OCI-LY3 (cell line): Measurements from ENCODE around the gene SWAP70.

Source experiments
- H2AFZ ChIP-seq: fragments of 200-600, 300-600 bp; shearing (Covaris generic); 2 replicates; pipeline ENCODE4 v1.6.0; 2014; ENCODE audit warnings: antibody characterized with exemption, low read depth, low read length
- H3K27ac ChIP-seq: fragments of 200-600, 300-600 bp; sonication (generic); 2 replicates; pipeline ENCODE4 v1.5.1; 2014; ENCODE audit warnings: mild to moderate bottlenecking, low read length, moderate library complexity, mixed read lengths
- H3K27me3 ChIP-seq: fragments of 200-600, 300-600 bp; sonication (generic); 2 replicates; pipeline ENCODE4 v1.6.1; 2014; ENCODE audit warnings: low read depth, low read length, mixed read lengths
- H3K36me3 ChIP-seq: fragments of 200-600, 300-600 bp; sonication (generic); replicated peaks from 2 replicates; pipeline ENCODE3; 2014; ENCODE audit warnings: low read depth, low read length, mixed read lengths
- H3K4me1 ChIP-seq: fragments of 300-600, 200-600 bp; sonication (generic); 2 replicates; pipeline ENCODE4 v1.6.1; 2014; ENCODE audit warnings: low read length, mixed read lengths
- H3K4me2 ChIP-seq: fragments of 200-600, 300-600 bp; sonication (generic); 2 replicates; pipeline ENCODE4 v1.6.1; 2014; ENCODE audit warnings: low read length, mixed read lengths
- H3K4me3 ChIP-seq: fragments of 300-600, 200-600 bp; sonication (generic); 2 replicates; pipeline ENCODE4 v1.5.1; 2014; ENCODE audit warnings: antibody characterized with exemption, mild to moderate bottlenecking, low read length, moderate library complexity
- H3K79me2 ChIP-seq: fragments of 300-600, 200-600 bp; shearing (Covaris generic); 2 replicates; pipeline ENCODE4 v1.6.1; 2014; ENCODE audit warnings: mild to moderate bottlenecking, low read length, mixed read lengths
- H3K9ac ChIP-seq: fragments of 300-600, 200-600 bp; shearing (Covaris generic); 2 replicates; pipeline ENCODE4 v1.6.0; 2014; ENCODE audit warnings: mild to moderate bottlenecking, low read length, moderate library complexity
- H3K9me3 ChIP-seq: fragments of 200-600, 300-600 bp; shearing (Covaris generic); 2 replicates; pipeline ENCODE4 v1.6.1; 2014; ENCODE audit warnings: low read length, mixed read lengths; ENCODE audit not compliant: insufficient read depth
- H4K20me1 ChIP-seq: fragments of 200-600, 300-600 bp; sonication (generic); 2 replicates; pipeline ENCODE4 v1.6.1; 2016; ENCODE audit warnings: low read length, mixed read lengths; ENCODE audit not compliant: insufficient read depth
- EZH2phosphoT487 ChIP-seq: fragments of 200-600 bp; shearing (Covaris generic); IDR thresholded peaks from 2 replicates; pipeline ENCODE4 v1.6.1; 2018; ENCODE audit warnings: antibody characterized with exemption, mixed run types, low read depth
- TF ChIP-seq, protein P1 (sequence below): fragments of 200-600, 300-600 bp; sonication (generic); IDR thresholded peaks from 2 replicates; pipeline ENCODE4 v1.5.1; 2014; ENCODE audit warnings: antibody characterized with exemption, low read length, low read depth

The SWAP70 gene

DNA sequence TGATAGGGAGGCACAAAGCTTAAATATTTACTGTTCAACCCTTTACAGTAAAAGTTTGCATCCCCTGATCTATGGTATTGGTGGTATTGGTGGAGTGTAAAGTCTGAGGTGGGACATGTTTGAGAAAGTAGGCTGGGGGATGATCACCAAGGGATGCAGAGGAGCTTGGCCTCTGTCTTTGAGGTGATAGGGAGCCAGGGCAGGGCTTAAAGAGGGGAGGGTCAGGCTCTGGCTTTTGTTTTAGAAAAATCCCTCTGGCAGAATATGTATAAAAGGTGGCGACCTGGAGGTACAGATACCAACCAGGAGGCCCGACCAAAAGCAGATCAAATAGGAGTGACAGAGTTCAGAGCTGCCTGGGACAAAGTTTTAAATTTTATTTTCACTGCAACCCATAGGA, 59.0 kb downstream of the SWAP70 start:
- H3K4me1 ChIP-seq, result peaks cover 69% of the 10 kb centered on the region
- H3K27ac ChIP-seq, result 0 out of 2 replicates have a peak overlapping the region, but pooled peaks have one; percentile 0
- peaks cover 97% of the 10 kb centered on the region for H3K79me2 ChIP-seq
- H2AFZ ChIP-seq, result no peak overlapping the region
- no peaks in the 10 kb centered on the region; the same call in 1 of the 2 replicates for H4K20me1 ChIP-seq
- H3K27me3 ChIP-seq, result no peaks in the 10 kb centered on the region
- H3K4me2 ChIP-seq, result no peak overlapping the region
- no peaks in the 10 kb centered on the region for H3K9me3 ChIP-seq
- no peak for TF ChIP-seq EZH2phosphoT487
- TF ChIP-seq, protein P1, sequence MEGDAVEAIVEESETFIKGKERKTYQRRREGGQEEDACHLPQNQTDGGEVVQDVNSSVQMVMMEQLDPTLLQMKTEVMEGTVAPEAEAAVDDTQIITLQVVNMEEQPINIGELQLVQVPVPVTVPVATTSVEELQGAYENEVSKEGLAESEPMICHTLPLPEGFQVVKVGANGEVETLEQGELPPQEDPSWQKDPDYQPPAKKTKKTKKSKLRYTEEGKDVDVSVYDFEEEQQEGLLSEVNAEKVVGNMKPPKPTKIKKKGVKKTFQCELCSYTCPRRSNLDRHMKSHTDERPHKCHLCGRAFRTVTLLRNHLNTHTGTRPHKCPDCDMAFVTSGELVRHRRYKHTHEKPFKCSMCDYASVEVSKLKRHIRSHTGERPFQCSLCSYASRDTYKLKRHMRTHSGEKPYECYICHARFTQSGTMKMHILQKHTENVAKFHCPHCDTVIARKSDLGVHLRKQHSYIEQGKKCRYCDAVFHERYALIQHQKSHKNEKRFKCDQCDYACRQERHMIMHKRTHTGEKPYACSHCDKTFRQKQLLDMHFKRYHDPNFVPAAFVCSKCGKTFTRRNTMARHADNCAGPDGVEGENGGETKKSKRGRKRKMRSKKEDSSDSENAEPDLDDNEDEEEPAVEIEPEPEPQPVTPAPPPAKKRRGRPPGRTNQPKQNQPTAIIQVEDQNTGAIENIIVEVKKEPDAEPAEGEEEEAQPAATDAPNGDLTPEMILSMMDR, result no peak
- no peak overlapping the region for H3K9ac ChIP-seq
- peaks cover 31% of the 10 kb centered on the region for H3K36me3 ChIP-seq
- no peak overlapping the region for H3K4me3 ChIP-seq

DNA sequence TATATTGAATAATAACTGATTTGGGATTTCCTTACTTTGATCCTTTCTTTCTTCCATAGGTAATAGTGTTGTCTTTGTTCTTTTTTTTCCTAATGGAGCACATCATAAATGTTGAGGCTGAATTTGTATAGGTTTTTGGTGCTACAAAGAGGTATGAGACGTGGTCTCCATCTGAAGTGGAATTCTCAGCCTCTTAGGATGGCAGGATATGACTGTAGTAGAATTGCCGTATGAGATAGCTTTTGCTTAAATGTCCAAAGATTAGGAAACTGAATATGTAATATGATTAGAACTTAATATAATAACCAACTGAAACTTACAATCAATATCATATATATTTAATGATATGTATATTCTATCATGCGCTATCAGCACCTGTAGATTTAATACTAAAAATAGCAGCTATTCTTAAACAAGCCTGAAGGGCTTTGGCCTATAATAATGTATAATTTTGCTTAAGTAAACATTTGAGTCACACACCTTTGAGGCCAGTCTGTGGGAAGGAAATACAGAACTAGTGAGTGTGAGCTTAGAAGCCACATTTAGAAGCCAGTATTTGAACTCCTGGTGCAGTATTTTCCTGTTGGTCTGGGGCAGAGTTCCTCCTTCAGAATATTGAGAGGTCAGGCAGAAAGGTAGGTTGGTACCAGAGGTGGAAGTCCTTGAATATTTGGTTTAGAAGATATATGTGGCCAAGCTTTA, 62.6 kb downstream of the SWAP70 start:
- Histone ChIP-seq H3K9ac (peak overlapping the region; percentile 38), H3K27ac (peak overlapping the region; percentile 90), H3K9me3 (no peaks in the 10 kb centered on the region), H3K4me3 (no peak overlapping the region; the same call in 1 of the 2 replicates), H3K4me1 (peaks cover 75% of the 10 kb centered on the region), H3K27me3 (no peaks in the 10 kb centered on the region), H3K36me3 (peaks cover 47% of the 10 kb centered on the region), H3K4me2 (peak overlapping the region; percentile 59), H4K20me1 (no peaks in the 10 kb centered on the region; the same call in 1 of the 2 replicates), H2AFZ (no peak overlapping the region), H3K79me2 (peaks cover 94% of the 10 kb centered on the region)
- TF ChIP-seq, protein P1, result no peak
- TF ChIP-seq EZH2phosphoT487, result no peak

DNA sequence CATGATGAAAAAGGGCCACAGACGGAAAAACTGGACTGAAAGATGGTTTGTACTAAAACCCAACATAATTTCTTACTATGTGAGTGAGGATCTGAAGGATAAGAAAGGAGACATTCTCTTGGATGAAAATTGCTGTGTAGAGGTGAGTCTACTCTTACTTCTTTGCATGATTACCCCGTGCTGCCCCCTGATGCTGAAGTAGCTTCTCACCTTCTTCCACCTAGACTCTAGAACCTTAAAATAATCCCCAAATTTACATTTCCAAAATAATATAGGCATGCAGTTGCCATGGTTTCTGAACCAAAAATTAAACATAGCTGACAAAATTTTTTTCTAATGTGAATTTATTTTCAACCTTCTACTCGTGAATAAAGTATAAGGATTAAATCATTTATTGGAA, 64.2 kb downstream of the SWAP70 start:
- H3K4me3 ChIP-seq, result 0 out of 2 replicates have a peak overlapping the region, but pooled peaks have one; percentile 24

DNA sequence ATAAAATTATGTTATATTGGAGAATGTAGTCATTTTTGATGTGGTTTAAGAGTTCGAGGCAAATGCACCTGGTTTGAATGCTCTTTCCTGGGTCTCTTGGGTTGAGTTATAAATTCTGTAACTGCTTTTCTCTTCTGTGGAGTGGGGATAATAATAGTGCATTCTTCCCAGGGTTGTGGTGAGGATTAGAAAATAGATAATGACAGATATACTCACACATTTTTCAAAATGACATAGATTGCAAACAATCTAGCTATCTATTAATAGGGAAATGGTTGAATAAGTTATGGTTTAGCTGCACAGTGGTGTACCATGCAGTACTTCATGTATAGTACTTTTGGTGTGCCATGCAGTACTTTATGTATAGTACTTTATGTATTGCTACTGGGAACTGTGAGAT, 67.4 kb downstream of the SWAP70 start:
- Histone ChIP-seq H3K27me3 (no peaks in the 10 kb centered on the region), H3K4me2 (peak overlapping the region; percentile 16; the same call in 1 of the 2 replicates), H3K9me3 (peaks cover 12% of the 10 kb centered on the region; the same call in 1 of the 2 replicates), H4K20me1 (no peaks in the 10 kb centered on the region), H2AFZ (no peak overlapping the region), H3K79me2 (peaks cover 96% of the 10 kb centered on the region), H3K36me3 (peaks cover 76% of the 10 kb centered on the region), H3K9ac (no peak overlapping the region), H3K4me3 (no peak overlapping the region), H3K27ac (peak overlapping the region; percentile 90), H3K4me1 (peaks cover 67% of the 10 kb centered on the region)
- TF ChIP-seq EZH2phosphoT487, result no peak
- TF ChIP-seq, protein P1, result no peak

More for the DNA sequence above, 64.2 kb downstream of the SWAP70 start:
- peaks cover 94% of the 10 kb centered on the region for H3K79me2 ChIP-seq
- H3K27me3 ChIP-seq, result no peaks in the 10 kb centered on the region
- H3K27ac ChIP-seq, result peak overlapping the region; percentile 90
- no peak overlapping the region for H2AFZ ChIP-seq
- peaks cover 49% of the 10 kb centered on the region for H3K36me3 ChIP-seq
- no peak for TF ChIP-seq EZH2phosphoT487
- TF ChIP-seq, protein P1, result peak; percentile 36; the same call in 1 of the 2 replicates
- peak overlapping the region; percentile 54 for H3K9ac ChIP-seq
- H3K4me1 ChIP-seq, result peaks cover 64% of the 10 kb centered on the region
- no peaks in the 10 kb centered on the region for H4K20me1 ChIP-seq
- H3K4me2 ChIP-seq, result peak overlapping the region; percentile 59
- no peaks in the 10 kb centered on the region for H3K9me3 ChIP-seq
